ENCODE results near the gene SPRR3. TPM values are rescaled to one million over a fixed set of nuclear protein-coding genes. Genes with fewer than 3 reads are reported as not detected.

Gene SPRR3
- total RNA-seq, 1 experiment from 2014 or later = not detected

GRCh38 chr1:152962876-152963415 is 38.6 kb upstream of the SPRR3 start:
- no peaks in the 10 kb centered on the region for H3K27me3 Mint-ChIP-seq (ENCODE audit: insufficient read depth, unreplicated experiment)
- intact Hi-C loops (cut with micrococcal nuclease) = no loop called here
- no peak overlapping the region for H3K27ac Mint-ChIP-seq (ENCODE audit: low read depth, unreplicated experiment)
- POLR2A ChIA-PET = interaction anchor here (0.7 to 1.0 kb wide), 3 partner anchors 10 to 23 kb away, joined by 3 read pairs; no protein-coding TSS in a partner anchor
- H3K4me1 Mint-ChIP-seq (ENCODE audit: insufficient read depth, unreplicated experiment) = peaks cover 11% of the 10 kb centered on the region
- no peaks in the 10 kb centered on the region for H3K36me3 Mint-ChIP-seq (ENCODE audit: insufficient read depth, unreplicated experiment)
- no peak for DNase-seq (ENCODE audit: unreplicated experiment)
- no TSS peak for BruUV-seq (replicated peaks)
- CTCF ChIA-PET = interaction anchor here (1.6 kb wide), 2 partner anchors 90 to 230 kb away, joined by 4 to 5 read pairs; no protein-coding TSS in a partner anchor
- TF ChIP-seq CTCF (IDR thresholded peaks at IDR 0.05; ENCODE audit: unreplicated experiment) = no peak
- H3K4me3 Mint-ChIP-seq (ENCODE audit: unreplicated experiment) = no peak overlapping the region
- no peaks in the 10 kb centered on the region for H3K9me3 Mint-ChIP-seq (ENCODE audit: unreplicated experiment)

GRCh38 chr1:152964536-152964935 is 37.0 kb upstream of the SPRR3 start:
- no peak for TF ChIP-seq CTCF (IDR thresholded peaks at IDR 0.05; ENCODE audit: unreplicated experiment)
- ChIA-PET POLR2A (interaction anchor here (0.9 to 2.1 kb wide), 4 partner anchors 9 to 31 kb away, joined by 3 to 13 read pairs (median 4); no protein-coding TSS in a partner anchor), CTCF (interaction anchor here (1.0 to 1.4 kb wide), 3 partner anchors 10 to 68 kb away, joined by 3 to 5 read pairs (median 4); no protein-coding TSS in a partner anchor)
- DNase-seq (ENCODE audit: unreplicated experiment) = no peak
- H3K27me3 Mint-ChIP-seq (ENCODE audit: insufficient read depth, unreplicated experiment) = no peaks in the 10 kb centered on the region
- H3K4me1 Mint-ChIP-seq (ENCODE audit: insufficient read depth, unreplicated experiment) = peaks cover 11% of the 10 kb centered on the region
- H3K27ac Mint-ChIP-seq (ENCODE audit: low read depth, unreplicated experiment) = no peak overlapping the region
- BruUV-seq (replicated peaks) = no TSS peak
- H3K9me3 Mint-ChIP-seq (ENCODE audit: unreplicated experiment) = no peaks in the 10 kb centered on the region
- no peak overlapping the region for H3K4me3 Mint-ChIP-seq (ENCODE audit: unreplicated experiment)
- H3K36me3 Mint-ChIP-seq (ENCODE audit: insufficient read depth, unreplicated experiment) = no peaks in the 10 kb centered on the region
- intact Hi-C loops (cut with micrococcal nuclease) = no loop called here

GRCh38 chr1:152965853-152966252 is 35.7 kb upstream of the SPRR3 start:
- Mint-ChIP-seq H3K36me3 (ENCODE audit: insufficient read depth, unreplicated experiment) (no peaks in the 10 kb centered on the region), H3K9me3 (ENCODE audit: unreplicated experiment) (no peaks in the 10 kb centered on the region), H3K4me3 (ENCODE audit: unreplicated experiment) (no peak overlapping the region), H3K4me1 (ENCODE audit: insufficient read depth, unreplicated experiment) (peaks cover 6% of the 10 kb centered on the region), H3K27me3 (ENCODE audit: insufficient read depth, unreplicated experiment) (no peaks in the 10 kb centered on the region), H3K27ac (ENCODE audit: low read depth, unreplicated experiment) (no peak overlapping the region)
- no TSS peak for BruUV-seq (replicated peaks)
- TF ChIP-seq CTCF (IDR thresholded peaks at IDR 0.05; ENCODE audit: unreplicated experiment) = no peak
- ChIA-PET POLR2A (interaction anchor here (2.1 to 3.6 kb wide), 2 partner anchors 11 to 33 kb away, joined by 13 to 15 read pairs; no protein-coding TSS in a partner anchor), CTCF (interaction anchor here (1.0 kb wide), 1 partner anchor 67 kb away, joined by 5 read pairs; no protein-coding TSS in a partner anchor)
- no peak for DNase-seq (ENCODE audit: unreplicated experiment)
- intact Hi-C loops (cut with micrococcal nuclease) = no loop called here

GRCh38 chr1:152967201-152967600 is 34.3 kb upstream of the SPRR3 start:
- ChIA-PET POLR2A (interaction anchor here (0.7 to 3.6 kb wide), 12 partner anchors 8 to 226 kb away, joined by 3 to 30 read pairs (median 4); partner anchors contain the start of gene SPRR1A), CTCF (interaction anchor here (0.6 to 3.1 kb wide), 12 partner anchors 12 to 258 kb away, joined by 3 to 20 read pairs (median 4); no protein-coding TSS in a partner anchor)
- intact Hi-C loops (cut with micrococcal nuclease) = no loop called here
- no peak for TF ChIP-seq CTCF (IDR thresholded peaks at IDR 0.05; ENCODE audit: unreplicated experiment)
- H3K36me3 Mint-ChIP-seq (ENCODE audit: insufficient read depth, unreplicated experiment) = no peaks in the 10 kb centered on the region
- H3K9me3 Mint-ChIP-seq (ENCODE audit: unreplicated experiment) = no peaks in the 10 kb centered on the region
- no peaks in the 10 kb centered on the region for H3K27me3 Mint-ChIP-seq (ENCODE audit: insufficient read depth, unreplicated experiment)
- peak; percentile 87 for DNase-seq (ENCODE audit: unreplicated experiment)
- H3K4me1 Mint-ChIP-seq (ENCODE audit: insufficient read depth, unreplicated experiment) = peaks cover 11% of the 10 kb centered on the region
- no TSS peak for BruUV-seq (replicated peaks)
- H3K4me3 Mint-ChIP-seq (ENCODE audit: unreplicated experiment) = no peak overlapping the region
- peak overlapping the region; percentile 9 for H3K27ac Mint-ChIP-seq (ENCODE audit: low read depth, unreplicated experiment)

All from MCF 10A (cell line).